Measurements from ENCODE around the gene HIVEP3. TPM values are rescaled to one million over a fixed set of nuclear protein-coding genes. Genes with fewer than 3 reads are reported as not detected.

HIVEP3 gene
- total RNA-seq, 3 donors from 2014 or later, result 4.9 to 6.5 (median 6.1) TPM

DNA sequence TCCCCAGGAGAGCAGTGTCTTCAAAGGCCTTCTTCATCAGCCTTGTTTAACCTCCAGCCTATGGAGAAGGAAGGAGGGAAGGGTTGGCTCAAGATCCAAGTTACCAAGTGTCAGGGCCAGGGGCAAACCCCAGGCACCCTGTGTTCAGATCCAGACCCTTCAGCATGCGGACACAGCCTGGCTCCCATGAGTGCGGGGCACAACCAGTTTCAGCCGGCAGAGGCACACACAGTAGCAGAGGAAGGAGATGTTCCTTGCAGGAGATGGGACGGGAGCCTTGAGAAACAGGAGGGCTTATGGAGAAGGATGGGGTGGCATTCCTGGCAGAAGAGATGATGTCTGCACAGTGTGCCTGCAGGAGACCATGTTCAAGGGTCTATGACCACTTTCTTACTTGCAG lies 272.5 kb downstream of the HIVEP3 start:
- Histone ChIP-seq H3K36me3 (ENCODE audit: low read depth) (no peaks in the 10 kb centered on the region), H3K9me3 (no peaks in the 10 kb centered on the region), H3K4me3 (no peak overlapping the region), H3K4me1 (ENCODE audit: low read depth) (no peaks in the 10 kb centered on the region)
- DNase-seq, result no peak
- no peak for ATAC-seq
- TF ChIP-seq CTCF (IDR thresholded peaks at IDR 0.05), result no peak
- intact Hi-C loops (cut with DNase I, micrococcal nuclease), result no loop called here

DNA sequence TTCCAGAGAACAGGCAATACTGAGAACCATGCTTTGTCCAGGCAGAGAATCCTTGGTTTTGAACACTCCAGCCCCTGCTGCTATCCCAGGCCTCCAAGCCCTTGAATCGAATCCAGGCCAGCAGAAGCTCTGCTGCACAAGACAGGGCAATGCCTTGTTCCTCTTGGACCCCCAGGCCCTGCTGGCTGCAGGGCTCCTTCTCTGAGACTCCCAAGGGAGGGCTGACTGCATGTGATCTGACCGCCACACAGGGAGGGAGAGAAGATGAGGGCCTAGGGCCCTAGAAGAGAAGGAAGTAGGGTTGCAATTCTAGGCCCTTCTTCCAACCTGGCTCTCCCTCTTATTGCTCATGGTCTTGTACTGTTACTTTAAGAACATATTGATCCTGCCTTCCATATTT lies 273.7 kb downstream of the HIVEP3 start:
- no peaks in the 10 kb centered on the region for H3K9me3 ChIP-seq
- no peak overlapping the region for H3K4me3 ChIP-seq
- DNase-seq (no peak), ATAC-seq (no peak)
- TF ChIP-seq CTCF (IDR thresholded peaks at IDR 0.05), result no peak
- intact Hi-C loops (cut with DNase I, micrococcal nuclease), result no loop called here
- no peaks in the 10 kb centered on the region for H3K4me1 ChIP-seq (ENCODE audit: low read depth)
- H3K36me3 ChIP-seq (ENCODE audit: low read depth), result no peaks in the 10 kb centered on the region

DNA sequence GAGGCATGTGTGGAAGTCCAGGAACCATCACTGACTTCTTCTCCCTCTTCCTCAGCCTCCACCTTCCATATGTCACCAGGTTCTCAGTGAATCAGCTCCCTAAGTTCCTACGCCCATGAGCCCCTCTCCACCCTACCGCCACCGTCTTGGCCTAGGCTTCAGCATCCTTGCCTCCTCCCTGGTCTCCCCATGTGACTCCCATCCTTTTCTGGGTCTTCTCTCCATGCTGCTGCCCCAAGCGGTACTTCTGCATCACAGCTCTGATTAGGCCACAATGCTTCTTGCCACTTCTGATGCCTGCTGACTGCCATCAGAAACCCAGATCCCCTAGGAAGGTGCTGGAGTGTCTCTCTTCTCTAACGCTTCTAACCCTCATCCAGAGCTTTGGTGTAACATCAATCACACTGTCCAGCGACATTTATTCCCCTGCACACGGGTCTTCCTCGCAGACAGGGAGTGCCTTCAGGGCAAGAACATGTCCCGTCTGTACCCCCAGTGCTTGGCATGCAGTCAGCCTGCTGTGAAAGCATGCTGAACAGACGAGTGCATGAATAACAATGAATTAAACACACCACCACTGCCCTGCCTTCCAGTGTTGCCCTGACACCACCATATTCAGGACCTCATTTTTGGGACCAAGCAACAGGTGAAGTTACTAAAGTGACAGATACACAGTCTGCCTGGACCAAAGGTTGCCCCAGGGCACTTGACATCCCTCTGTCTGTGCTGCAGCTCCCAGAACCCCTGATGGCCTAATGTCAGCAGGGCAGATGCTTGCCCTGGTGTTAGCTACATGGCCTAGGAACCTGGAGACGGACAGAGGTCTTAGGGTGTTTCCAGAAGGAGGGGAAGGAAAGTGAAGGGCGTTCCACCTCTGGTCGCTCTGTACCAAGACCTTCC lies 275.6 kb downstream of the HIVEP3 start:
- no peak for DNase-seq
- H3K4me1 ChIP-seq (ENCODE audit: low read depth), result no peaks in the 10 kb centered on the region
- TF ChIP-seq CTCF (IDR thresholded peaks at IDR 0.05), result no peak
- no peaks in the 10 kb centered on the region for H3K36me3 ChIP-seq (ENCODE audit: low read depth)
- H3K4me3 ChIP-seq, result no peak overlapping the region
- intact Hi-C loops (cut with DNase I, micrococcal nuclease), result no loop called here
- no peak for ATAC-seq
- no peaks in the 10 kb centered on the region for H3K9me3 ChIP-seq

GRCh38 chr1:41641941-41642527 lies 276.7 kb downstream of the HIVEP3 start:
- no peaks in the 10 kb centered on the region for H3K9me3 ChIP-seq
- DNase-seq, result no peak
- TF ChIP-seq CTCF (IDR thresholded peaks at IDR 0.05), result no peak

GRCh38 chr1:41641475-41641814 lies 277.3 kb downstream of the HIVEP3 start:
- no peaks in the 10 kb centered on the region for H3K4me1 ChIP-seq (ENCODE audit: low read depth)
- H3K4me3 ChIP-seq, result no peak overlapping the region
- DNase-seq (no peak), ATAC-seq (no peak)
- intact Hi-C loops (cut with DNase I, micrococcal nuclease), result no loop called here
- H3K9me3 ChIP-seq, result no peaks in the 10 kb centered on the region
- H3K36me3 ChIP-seq (ENCODE audit: low read depth), result no peaks in the 10 kb centered on the region
- TF ChIP-seq CTCF (IDR thresholded peaks at IDR 0.05), result no peak

More at GRCh38 chr1:41641941-41642527, 276.7 kb downstream of the HIVEP3 start:
- ATAC-seq, result no peak
- intact Hi-C loops (cut with DNase I, micrococcal nuclease), result no loop called here
- H3K4me3 ChIP-seq, result no peak overlapping the region
- no peaks in the 10 kb centered on the region for H3K36me3 ChIP-seq (ENCODE audit: low read depth)
- no peaks in the 10 kb centered on the region for H3K4me1 ChIP-seq (ENCODE audit: low read depth)

All from mucosa of descending colon (tissue), 3 donors.